GM18867 (cell line): Measurements from ENCODE around the gene USF1.
"Not testable (repeated sequence)": the region's sequence is repeated elsewhere in the genome, so short reads cannot be mapped to it uniquely, and the experiment has no call there.

Source experiments
- ATAC-seq: cut with Tn5 transposase; IDR thresholded peaks from one replicate; pipeline ENCODE4 v1.9.1; 2021; ENCODE audit warnings: mild to moderate bottlenecking, moderate library complexity; ENCODE audit not compliant: unreplicated experiment

Gene USF1

DNA sequence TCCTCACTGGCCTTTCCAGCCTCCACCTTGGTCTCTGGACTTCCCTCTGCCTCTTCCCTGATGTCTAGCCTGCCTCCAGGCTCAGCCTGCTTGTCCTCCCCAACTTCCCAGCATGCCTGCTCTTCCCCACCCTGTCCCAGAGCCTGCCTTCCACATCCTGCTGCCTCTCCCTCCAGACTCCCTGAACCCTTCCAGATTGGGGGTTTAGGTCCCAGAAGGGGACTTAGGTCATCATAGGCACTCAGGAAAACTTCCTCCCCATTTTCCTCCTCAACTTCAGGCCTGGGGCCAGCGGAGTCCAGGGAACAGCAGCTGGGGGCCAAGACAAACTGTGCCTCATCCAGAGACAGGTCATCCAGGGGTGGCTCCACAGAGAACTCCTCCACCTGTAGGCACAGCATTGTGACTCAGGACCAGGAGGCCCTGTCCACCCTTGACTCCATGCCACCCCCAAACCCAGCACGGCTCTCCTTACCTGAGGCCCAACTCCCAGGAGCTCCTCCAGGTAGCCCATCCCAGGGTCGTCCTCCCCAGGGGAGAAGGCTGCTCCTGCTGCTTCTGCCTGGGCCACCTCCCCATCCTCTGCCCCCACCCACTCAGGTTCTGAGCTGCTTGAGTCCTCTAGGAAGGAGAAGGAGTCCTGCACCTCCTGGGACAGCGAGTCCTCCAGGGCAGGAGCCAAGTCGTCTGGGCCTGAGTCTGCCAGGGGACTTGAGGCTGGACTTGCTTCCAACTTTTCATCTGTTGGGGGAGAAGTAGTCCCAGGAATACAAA lies 3.4 kb upstream of the USF1 start:
- no peak for ATAC-seq

DNA sequence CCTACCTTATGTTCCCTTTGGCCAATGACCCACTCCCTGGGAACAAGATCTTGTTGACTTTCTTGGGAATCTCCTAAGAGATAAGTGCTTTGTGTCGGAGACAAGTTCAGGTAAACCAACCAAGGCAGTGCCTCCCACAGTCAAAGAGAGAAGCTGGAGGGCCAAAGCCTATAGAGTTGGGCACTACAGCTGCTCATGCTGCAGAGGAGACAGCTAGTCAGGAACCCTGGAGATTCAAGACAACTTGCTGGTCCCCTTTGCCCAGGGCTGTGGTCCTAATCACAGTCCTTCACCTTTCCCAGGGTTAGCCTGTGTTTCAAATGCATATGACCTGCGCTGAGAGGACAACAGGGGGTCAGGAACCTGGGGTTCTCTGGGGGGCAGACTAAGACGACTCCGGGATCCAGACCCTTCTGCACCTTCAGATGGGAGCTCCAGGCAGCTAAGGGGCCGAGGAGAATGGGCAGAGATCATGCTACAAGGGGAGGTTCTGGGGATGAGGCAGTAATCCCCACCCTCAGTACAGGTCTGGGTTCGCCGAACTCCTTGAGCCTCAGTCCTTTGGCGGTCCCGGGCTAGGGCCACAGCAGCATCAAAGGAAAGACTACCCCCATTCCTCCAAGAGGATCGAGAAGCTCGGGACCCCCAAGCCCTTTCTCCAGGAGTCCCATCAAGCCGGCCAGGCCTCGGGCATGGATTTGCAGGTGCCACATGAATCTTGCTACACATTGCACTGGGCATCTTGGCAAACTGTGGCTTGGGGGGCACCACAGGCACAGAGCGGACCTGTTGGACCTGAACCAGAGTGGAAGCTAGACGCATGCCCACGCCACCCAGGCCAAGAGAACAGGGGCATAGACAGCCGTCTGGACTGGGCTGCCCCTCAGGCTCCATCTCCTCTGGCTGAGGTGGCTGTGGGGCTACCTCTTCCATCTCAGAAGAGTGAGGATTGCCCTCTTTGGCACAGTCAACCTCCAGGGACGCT lies 2.0 kb upstream of the USF1 start:
- no peak for ATAC-seq

DNA sequence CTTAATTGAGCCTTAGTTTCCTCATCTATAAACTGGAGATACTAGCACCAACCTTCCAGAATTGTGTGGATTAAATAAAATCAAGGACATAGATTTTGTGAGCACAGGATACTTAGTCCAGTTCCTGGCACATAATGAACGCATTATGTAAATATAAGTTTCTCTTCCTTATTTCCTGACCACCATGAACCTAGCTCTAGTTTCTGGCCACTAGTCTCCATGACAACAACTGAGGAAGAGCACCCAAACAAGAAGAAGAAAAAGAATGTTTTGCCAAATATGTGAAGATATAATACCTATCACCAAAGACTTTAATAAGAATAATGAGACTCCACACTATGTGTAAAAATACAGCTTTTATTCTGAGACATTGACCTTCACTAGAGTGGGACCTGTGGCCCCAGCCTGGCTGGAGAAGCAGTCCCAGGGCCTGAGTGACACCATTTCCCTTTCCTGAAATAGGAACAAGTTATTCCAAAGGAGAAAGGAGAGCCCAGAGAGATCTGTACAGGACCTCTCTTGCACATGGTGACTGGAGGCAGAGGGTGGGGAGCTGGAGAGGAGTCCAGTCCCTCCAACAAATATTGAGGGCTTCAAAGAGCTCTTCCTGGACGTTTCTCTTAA lies 940 bp upstream of the USF1 start:
- peak; percentile 40 for ATAC-seq

DNA sequence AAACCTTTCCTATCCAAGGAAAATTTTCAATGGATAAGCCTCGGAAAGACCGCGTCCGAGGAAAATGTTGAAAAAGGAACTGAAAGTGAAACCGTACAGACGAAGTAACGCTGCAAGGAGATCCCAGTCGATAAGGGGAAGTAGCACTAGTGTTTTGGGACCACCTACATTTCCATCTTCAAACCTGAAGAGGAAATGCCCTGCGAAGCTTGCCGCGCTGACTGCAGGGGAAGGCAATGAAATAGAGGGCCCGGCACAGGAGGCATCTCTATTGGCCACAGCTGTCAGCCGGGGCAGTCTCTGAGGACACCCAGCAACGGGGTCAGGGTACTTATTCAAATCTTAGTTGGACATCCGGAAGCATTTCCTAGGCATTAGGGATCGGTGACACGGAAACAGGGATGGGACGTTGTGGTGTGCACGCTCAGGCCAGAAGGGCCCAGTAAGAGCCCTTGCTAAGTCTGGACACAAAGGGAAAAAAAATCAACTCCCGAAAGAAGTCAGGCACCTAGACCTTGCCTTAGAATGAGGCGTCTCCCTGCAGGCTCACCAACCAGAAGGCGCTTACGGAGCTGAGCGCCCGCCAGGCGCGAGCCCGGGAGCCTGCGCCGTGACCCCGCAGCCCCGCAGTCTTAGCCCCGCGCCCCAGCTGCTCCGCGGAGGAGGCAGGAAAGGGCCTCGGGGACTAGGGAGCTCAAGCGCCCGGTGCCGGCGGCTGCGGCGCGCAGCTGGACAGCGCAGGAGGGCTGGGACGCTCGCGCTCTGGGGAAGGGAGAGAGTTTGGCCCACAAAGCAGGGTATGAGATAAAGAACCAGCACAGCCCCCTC lies 655 bp downstream of the USF1 start:
- ATAC-seq: peak; percentile 39

DNA sequence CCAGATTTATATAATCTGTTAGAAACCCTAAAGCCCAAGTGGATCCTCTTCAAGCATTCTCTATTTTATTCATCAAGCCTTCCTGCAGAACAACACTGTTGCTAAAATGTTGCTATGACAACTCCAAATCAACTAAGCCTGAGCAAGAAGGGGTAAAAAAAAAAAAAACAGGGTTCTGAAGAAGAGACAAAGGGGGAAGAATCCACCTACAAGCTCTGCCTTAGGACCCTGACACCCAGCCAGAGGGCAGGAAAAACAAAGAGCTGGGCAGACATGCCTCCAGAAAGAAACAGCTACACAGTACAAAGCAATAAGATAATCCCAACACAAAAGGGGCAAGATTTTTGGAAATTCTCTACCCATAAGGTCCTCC lies 1.3 kb downstream of the USF1 start:
- no peak for ATAC-seq

DNA sequence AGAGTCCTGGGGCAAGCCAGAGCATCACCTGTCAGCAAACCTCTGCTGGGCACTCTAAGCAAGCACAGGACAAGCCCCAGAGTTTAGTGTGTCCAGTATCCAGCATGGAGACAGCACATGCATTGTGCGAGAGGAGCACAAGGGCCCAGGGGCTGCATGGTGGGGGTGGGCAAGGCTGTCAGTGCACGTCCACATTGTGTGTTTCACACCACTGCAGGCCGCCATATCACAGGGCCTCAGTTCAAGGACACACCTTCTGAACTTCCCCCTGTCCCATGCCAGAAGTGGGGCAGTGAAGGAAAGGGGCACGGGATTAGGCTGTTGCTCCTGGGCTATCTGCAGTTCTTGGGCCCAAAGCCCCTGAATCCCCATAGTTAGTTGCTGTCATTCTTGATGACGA lies 6.2 kb downstream of the USF1 start:
- no peak for ATAC-seq

DNA sequence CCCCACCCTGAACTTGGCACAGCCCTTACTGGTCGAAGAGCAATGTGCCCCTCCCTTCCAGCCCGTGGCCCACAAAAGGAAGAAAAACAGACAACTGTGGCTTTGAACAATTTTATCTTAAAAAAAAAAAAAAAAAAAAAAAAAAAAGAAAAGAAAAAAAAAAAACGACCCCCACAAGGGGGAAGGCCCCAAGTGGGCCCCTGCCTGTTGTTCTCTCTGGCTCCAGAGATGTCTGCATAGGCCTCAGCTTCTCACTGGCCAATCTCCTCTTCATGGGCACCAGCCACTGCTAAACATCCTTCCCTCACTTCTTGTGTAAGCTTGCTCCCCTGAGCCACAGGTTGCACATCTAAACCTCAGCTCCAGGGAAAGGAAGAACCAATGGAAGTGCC lies 6.6 kb downstream of the USF1 start:
- ATAC-seq: no peak

DNA sequence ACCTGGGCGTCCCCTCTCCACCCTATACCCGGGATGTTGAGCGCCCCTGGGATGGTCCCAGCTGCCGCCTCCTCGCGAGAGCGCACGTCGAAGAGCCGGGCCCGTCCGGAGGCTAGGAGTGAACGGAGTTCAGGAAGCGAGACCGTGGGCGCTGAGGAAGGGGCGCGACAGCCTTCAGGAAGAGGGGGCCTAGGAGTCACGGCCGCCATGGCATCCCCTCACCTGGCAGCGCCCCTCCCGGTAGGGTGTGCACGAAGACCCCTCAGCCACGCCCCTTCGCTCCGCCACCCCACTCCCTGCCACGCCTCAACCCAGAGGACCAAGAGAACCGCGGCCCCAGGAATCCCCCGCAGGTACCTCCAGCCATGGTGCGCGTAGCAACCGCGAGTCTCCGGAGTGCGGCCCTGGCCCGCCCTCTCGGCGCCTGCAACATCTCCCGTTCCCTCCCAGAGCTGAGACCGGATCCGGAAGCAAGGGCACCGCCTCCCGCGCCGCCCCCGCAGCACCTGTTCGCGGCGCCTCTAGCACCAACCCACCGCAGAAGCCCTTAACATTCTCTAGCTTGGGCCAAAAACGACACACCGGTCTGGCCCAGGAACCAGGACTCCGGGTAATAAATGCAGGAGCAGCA lies 7.1 kb downstream of the USF1 start, which contains the start of gene TSTD1:
TSTD1 (minus strand) TSS at position 442 of the 631 bp plus-strand sequence; CDS start at position 367, 75 bp downstream.
- ATAC-seq: peak; percentile 87

DNA sequence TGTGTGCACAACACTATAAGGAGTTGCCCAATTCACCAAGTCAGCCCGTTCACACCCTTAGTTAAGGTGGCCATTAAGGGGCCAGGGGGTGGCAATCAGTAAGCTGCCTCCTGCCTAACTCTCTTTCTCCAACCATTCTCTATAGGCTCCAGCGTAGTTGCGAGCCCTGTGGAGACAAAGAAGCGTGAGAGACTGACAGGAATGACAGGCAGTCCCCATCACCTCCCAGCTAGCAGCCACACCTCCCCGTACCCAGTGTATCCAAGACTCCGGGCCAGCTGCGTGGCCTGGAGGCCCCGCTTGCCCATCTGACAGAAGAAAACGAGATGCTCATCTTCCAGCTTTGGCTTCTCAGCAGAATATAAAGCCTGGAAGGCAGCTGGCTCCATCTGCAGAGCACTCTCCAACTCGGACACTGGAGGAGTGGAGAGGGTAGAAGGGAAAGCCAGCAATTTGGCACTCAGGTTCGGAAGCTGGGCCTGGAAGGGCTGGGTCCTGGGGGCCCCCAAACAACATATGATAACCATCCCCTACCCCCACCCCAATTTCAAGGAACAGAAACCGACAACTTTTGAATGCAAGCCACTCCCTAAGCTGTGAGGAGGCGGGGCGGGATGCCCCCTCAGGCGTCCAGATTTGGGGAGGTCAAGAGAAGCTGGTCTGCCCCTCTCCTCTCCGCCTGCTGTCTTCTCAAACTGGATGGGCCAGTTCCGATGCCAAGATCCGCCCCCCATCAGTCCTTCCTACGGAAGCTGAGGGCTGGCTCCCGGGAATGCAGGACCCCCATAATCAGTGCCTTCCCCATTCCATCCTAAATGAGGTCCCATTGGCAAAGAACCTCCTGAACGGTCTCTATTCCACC lies 7.9 kb downstream of the USF1 start:
- ATAC-seq: no peak

DNA sequence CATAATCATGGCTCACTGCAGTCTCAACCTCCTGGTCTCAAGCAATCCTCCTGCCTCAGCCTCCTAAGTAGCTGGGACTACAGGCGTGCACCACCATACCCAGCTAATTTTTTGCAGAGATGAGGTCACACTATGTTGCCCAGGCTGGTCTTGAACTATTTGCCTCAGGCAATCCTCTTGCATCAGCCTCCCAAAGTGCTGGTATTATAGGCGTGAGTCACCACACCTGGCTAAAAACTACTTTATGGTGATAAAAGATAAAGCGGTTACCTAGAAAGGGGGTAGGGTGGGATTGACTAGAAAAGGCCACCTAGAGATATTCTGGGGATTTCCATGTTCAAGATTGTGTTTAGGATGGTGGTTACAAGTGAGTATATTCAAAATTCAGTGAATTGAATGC lies 12.0 kb downstream of the USF1 start:
- ATAC-seq: no peak

DNA sequence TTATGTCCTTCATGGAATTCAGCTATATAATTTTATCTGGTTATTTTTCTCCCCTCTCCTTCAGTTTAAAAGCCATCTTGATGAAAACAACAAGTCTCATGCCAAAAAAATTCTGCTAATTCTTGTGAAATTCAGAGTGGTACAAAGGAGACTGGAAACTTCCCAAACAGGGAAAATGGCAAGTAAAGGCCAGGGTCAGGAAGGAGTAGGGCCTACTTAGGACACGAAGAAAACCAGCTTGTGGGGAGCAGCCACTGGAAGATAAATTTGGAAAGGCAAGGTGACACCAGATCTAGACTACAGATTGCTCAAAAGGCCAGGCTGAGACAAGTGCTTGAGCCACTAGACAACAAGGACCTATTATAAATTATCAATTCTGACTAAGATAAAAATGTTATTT lies 13.4 kb downstream of the USF1 start:
- ATAC-seq: no peak

DNA sequence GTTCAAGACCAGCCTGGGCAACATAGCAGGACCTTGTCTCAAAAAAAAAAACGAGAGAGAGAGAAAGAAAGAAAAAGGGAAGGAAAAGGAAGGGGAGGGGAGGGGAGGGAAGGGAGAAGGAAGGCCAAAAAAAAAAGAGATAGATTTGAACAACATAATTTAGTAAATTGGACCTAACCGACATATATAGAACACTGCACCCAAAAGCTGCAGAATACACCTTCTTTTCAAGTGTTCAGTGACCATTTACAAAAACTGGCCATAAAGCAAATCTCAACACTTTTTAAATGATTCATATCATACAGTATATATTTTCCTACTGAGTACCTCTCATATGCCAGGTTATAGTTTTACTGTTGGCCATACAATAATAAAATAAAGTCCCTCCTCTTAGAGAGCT lies 13.9 kb downstream of the USF1 start:
- ATAC-seq: no peak

DNA sequence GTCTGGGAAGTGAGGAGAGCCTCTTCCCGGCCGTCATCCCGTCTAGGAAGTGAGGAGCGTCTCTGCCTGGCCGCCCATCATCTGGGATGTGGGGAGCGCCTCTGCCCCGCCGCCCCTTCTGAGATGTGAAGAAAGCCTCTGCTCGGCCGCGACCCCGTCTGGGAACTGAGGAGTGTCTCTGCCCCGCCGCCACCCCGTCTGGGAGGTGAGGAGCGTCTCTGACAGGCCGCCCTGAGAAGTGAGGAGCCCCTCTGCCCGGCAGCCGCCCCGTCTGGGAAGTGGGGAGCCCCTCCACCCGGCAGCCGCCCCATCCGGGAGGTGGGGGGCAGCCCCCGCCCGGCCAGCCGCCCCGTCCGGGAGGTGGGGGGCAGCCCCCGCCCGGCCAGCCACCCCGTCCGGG lies 16.3 kb downstream of the USF1 start:
- not testable (repeated sequence) for ATAC-seq

DNA sequence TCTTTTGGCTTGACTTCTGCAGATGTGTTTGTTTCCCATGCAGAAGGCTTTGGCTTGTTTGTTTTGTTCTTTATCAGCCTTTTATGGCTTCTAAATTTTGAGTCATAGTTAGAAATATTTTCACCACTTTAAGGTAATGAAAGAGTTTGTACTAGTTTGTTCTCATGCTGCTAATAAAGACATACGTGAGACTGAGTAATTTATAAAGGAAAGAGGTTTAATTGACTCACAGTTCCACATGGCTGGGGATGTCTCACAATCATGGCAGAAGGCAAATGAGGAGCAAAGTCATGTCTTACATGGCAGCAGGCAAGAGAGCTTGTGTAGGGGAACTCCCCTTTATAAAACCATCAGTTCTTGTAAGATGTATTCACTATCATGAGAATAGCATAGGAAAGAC lies 18.8 kb downstream of the USF1 start:
- ATAC-seq: not testable (repeated sequence)

DNA sequence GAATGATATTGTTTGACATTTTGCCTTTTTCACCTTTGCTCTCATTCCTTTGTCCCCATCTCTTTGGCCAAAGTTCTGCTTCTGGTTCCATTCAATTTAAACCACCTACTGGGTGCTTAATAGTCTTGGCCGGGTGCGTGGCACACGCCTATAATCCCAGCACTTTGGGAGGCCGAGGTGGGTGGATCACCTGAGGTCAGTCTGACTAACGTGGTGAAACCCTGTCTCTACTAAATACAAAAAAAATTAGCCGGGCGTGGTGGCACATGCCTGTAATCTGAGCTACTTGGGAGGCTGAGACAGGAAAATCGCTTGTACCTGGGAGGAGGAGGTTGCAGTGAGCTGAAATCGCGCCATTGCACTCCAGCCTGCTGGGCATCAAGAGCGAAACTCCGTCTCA lies 23.3 kb downstream of the USF1 start:
- ATAC-seq: not testable (repeated sequence)

DNA sequence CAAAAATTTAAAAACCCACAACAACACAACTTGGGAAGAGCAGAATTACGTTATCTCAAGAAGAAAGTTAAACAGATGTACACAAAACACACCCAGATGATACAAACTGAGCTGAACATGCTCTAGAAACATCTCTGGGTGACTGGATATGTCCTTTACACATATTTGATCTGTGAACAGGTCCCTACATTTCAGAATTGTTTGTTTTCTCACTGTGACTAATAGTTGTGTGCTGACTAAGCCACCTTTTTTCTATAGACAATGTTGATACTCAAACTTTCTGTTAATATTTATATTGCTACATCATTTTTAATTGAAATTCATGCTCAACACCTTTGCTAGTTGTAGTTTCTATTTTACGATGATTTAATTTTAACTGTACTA lies 23.8 kb downstream of the USF1 start:
- no peak for ATAC-seq

DNA sequence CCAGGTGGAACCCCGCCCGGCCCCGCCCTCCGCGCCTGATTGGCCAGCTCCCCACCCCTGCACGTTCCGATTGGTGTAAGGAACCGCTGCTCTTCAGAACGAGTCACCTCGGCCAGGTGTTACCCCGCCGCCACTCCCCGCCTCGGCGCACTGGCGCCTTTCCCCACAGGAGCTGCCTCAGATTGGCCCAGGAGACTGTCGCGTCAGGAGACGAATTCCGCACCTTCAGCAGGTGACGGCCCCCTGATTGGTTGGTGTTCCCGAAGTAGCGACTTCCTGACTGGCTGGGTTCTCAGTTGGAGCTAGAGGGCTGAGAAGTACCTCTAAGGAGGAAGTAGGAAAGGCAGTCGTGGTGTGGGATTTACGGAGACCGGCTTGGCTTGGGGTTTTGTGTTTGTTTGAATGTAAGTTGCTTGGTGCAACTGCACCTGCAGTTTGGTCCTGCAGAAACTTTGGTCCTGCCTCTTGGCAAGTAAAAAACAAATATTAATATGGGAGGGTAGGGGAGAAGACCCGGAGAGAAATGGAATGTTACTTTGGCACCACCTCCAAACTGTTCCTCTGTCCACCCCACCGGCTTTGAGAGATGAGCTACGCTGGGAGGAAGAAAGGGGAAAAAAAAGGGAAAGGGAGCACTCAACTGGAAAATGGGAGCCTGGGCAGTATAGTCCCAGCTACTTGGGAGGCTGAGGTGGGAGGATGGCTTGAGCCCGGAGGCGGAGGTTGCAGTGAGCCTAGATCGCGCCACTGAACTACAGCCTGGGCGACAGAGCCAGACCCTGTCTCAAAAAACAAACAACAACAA lies 24.4 kb downstream of the USF1 start:
- peak; percentile 93 for ATAC-seq

DNA sequence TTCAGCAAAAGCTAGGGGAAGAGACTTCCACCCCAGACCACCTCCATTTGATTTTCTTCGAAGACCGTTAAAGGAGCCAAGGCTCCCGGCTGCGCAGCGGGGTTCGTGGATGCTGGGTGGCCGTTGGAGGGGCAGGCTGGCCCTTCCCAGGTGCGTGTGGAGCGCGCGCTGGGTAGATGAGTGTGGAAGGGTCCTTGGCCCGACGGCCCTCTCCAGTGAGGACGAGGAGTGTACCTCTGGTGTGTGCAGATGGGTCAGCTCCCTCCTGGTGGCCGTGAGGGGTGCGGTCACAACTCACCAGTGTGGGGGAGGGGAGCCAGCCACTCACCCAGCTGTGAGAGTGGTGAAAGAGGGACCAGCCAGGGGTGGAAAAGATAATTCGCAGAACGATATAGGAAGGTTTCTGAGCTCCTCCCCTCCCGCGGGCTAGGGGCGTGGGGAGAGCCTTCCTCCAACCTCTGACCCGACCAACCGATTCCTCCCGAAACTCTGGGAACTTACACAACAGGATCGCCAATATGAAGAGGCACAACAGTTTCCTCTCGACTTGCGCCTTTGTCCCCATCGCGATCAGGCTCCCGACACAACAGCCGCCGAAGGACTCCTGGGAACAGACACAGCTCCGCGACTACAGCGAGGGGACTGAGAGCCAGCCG lies 25.1 kb downstream of the USF1 start, which contains the start of gene F11R:
F11R (minus strand) TSS at position 644 of the 656 bp plus-strand sequence; CDS start at position 565, 79 bp downstream.
- ATAC-seq: peak; percentile 25
